ENCODE data around the gene TRAPPC4. TPM values are rescaled to one million over a fixed set of nuclear protein-coding genes. Genes with fewer than 3 reads are reported as not detected.
A peak's percentile ranks its signal among the peaks of the same experiment; 100 is the strongest.
"Not testable (repeated sequence)": the region's sequence is repeated elsewhere in the genome, so short reads cannot be mapped to it uniquely, and the experiment has no call there.

TRAPPC4 gene
- total RNA-seq, 1 donor from 2014 or later: 64.7 TPM

DNA sequence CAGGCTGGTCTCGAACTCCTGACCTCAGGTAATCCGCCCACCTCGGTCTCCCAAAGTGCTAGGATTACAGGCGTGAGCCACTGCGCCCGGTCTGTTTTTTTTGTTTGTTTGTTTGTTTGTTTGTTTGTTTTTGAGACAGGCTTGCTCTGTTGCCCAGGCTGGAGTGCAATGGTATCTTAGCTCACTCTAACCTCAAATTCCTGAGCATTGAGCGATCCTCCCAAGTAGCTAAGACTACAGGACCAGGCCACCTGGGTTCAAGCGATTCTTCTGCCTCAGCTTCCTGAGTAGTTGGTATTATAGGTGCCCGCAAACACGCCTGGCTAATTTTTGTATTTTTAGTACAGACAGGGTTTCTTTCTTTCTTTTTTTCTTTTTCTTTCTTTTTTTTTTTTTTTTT, 14.9 kb downstream of the TRAPPC4 start:
- not testable (repeated sequence) for DNase-seq (ENCODE audit: low read depth in 2 of 2)

DNA sequence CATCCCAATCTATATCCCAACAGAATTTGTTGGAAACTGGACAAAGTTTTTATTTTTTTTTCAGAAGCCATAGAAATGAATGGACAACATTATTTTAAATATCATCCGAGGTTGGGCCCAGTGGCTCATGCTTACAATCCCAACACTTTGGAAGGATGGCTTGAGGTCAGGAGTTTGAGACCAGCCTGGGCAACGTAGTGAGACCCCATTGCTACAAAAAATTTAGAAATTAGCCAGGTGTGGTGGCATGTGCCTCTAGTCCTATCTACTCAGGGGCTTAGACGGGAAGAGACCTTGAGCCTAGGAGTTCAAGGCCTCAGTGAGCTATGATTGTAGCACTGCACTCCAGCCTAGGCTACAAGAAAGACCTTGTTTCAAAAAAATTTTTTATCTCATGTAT, 16.2 kb downstream of the TRAPPC4 start:
- DNase-seq (ENCODE audit: low read depth in 2 of 2): no peak

DNA sequence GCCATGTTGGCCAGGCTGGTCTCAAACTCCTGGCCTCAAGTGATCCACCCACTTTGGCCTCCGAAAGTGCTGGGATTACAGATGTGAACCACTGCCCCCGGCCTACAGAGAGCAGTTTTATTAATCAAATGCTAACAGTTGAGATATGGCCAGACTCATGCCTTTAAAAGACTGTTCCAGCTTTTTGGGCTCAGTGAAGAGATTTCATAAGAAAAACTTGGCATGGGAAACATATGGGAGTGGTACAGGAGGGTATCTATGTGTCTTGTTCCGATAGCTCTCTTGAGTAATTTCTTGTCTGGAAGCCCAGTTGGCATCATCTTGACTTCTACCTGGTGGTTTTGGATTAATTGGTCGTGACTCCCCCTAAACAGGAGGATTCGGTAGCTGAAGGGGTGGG, 20.3 kb downstream of the TRAPPC4 start:
- no peak for DNase-seq (ENCODE audit: low read depth in 2 of 2)

DNA sequence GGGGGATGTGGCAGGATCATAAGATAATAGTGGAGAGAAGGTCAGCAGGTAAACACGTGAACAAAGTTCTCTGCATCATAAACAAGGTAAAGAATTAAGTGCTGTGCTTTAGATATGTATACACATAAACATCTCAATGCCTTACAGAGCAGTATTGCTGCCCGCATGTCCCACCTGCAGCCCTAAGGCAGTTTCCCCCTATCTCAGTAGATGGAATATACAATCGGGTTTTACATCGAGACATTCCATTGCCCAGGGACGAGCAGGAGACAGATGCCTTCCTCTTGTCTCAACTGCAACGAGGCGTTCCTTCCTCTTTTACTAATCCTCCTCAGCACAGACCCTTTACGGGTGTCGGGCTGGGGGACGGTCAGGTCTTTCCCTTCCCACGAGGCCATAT, 20.9 kb downstream of the TRAPPC4 start:
- DNase-seq (ENCODE audit: low read depth in 2 of 2): not testable (repeated sequence)

DNA sequence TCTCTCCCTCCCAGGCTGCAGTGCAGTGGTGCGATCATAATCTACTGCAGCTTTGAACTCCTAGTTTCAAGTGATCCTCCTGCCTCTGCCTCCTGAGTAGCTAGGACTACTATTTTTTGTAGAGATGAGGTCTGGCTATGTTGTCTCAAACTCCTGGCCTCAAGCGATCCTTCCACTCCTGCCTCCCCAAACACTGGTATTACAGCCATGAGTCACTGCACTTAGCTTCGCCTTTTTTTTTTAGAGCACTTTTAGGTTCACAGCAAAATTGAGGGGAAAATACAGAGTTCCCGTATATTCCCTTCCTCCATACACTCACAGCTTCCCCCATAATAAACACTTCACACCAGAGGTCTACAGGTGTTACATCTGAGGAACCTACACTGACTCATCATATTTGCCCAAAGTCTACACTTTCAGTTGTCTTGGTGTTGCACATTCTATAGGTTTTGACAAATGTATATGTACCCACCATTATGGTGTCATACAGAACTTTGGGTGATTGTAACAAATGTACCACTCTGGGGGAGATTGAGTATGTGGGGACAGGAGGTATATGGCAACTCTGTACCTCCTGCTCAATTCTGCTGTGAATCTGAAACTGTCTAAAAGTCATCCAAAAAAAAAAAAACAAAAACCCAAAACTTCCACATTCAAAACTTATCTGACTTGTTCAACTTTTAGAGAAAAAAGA, 23.4 kb downstream of the TRAPPC4 start:
- DNase-seq (ENCODE audit: low read depth in 2 of 2): no peak

DNA sequence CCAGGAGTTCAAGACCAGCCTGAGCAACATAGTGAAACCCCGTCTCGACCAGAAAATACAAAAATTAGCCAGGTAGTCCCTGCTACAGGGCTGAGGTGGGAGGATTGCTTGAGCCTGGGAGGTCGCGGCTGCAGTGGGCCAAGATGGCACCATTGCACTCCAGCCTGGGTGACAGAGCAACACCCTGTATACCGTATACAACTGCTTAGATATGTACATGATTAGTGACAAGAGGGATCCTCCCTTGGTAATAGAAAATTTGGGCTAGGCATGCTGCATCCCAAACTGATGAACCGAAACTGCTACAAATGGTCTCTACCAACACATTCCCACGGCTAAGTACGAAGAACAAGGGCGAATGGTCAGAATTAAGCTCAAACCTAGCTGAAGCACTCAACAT, 24.4 kb downstream of the TRAPPC4 start:
- DNase-seq (ENCODE audit: low read depth in 2 of 2): no peak

DNA sequence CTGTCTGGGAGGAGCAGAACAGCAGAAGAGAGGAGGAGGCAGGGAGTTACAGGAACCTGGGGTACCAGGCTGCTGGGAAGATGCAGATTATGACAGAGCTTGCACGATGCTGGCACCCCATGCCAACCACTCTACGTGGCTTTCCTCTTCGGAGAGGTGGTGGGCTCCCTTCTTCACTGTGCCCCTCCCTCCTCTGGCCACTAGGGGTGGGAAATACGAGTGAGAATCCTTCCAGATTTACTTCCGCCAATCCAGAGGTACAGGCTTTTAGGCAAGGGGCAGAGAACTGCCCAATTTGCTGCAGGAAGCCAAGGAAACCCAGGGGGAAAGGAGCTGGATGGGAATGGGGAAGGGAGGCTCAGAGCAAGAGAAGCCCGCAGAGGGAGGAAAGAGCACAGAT, 26.1 kb downstream of the TRAPPC4 start:
- DNase-seq (ENCODE audit: low read depth in 2 of 2): no peak

DNA sequence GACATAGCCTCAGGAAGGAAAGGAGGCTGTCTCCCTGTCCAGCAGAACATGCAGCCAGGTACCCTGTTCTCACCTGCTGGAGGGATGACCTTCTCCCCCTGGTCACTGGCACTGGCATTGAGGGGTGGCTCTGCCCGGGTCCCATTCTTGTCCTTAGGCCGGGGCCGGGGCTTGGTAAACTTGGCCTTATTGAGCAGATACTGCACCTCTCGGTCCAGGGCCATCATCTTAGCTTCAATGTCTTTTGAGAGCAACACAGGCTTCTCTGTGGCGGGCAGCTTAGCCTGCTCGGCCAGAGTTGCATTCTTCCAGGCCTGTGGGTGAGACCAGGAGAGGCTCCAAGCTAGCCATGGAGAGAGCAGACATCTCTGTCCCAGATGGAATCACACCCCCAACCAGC, 27.9 kb downstream of the TRAPPC4 start:
- DNase-seq (ENCODE audit: low read depth in 2 of 2): no peak

DNA sequence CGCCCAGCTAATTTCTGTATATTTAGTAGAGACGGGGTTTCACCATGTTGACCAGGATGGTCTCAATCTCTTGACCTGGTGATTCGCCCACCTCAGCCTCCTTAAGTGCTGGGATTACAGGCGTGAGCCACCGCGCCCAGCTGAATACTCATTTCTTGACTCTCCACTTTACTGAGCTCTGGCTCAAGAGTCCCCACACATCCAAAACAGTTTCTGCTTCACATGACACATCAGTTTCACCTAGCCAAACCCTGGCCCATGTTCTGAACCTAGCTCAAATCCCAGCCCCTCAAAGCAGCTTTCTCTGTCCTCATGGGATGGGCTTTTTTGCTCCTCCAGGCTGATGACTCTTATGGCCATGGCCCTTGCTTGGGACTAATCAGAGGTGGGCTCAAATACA, 28.6 kb downstream of the TRAPPC4 start:
- no peak for DNase-seq (ENCODE audit: low read depth in 2 of 2)

DNA sequence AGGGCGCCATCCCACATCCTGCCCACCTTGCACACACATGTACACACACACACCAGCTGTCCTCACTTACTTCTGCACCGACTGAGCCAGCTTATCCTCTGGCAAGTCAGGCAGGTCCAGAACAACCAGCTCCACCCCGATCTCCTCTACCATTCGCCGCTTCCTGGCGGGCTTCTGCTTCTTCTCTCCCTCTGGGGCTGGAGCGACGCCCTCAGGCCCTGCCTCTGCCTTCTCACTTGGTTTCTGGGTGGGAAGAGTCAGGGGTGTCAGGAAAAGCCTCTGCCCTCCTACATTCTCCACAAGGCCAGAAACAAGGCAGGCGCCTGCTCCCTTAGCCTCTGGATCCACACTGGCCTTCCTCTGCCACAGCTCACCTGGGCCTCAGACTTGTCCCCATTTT, 30.1 kb downstream of the TRAPPC4 start:
- DNase-seq (ENCODE audit: low read depth in 2 of 2): no peak

DNA sequence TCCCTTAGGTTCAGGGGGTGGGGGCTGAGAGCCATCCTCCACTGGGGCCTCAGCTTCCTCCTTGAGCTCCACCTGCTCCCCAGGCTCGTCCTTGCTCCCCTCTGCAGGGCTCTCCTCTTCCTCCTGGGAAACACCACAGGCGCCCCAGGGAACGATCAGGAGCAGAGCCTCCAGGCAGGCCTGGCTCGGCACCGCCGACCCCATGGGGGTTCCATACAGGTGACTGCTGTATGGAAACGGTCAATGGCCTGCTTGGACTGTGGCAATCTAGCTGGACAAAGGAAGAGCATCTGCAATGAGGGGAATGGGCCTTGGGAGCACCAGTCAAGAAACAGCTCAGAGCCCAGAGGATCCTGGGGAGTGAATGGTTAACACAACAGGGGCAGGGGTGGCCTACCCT, 30.5 kb downstream of the TRAPPC4 start:
- DNase-seq (ENCODE audit: low read depth in 2 of 2): no peak

DNA sequence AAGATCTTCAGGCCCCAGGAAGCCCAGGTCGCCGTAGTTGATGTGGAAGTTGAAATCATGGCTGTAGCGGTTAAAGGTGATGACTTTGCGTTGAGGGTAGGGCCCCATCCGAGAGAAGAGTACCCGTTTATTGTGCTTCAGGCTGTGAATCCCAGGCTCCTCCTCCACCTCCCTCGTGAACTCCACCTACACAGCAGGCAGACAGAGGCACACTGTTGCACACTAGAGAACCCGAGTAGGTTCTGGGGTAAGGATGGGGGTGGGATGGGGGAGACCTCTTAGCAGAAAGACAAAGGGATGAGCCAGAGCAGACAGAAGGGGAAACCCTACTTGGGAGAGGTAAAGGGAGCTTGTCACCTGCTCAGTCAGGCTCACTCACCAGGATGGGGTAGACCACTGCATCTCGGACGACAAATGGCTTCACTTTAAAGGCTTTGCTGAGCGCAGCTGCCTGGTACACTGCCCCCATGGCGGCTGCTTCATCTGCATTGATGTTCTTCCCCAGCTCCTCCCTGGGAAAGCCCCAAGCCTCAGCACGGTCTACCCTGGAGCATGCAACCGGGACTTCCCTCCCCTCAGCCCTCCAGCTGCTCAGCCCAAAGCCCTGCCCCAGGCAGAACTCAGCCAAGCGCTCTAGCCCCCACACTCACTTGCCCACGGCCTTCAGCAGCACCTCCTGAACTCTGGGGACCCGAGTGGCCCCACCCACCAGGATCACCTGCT, 33.0 kb downstream of the TRAPPC4 start:
- no peak for DNase-seq (ENCODE audit: low read depth in 2 of 2)

DNA sequence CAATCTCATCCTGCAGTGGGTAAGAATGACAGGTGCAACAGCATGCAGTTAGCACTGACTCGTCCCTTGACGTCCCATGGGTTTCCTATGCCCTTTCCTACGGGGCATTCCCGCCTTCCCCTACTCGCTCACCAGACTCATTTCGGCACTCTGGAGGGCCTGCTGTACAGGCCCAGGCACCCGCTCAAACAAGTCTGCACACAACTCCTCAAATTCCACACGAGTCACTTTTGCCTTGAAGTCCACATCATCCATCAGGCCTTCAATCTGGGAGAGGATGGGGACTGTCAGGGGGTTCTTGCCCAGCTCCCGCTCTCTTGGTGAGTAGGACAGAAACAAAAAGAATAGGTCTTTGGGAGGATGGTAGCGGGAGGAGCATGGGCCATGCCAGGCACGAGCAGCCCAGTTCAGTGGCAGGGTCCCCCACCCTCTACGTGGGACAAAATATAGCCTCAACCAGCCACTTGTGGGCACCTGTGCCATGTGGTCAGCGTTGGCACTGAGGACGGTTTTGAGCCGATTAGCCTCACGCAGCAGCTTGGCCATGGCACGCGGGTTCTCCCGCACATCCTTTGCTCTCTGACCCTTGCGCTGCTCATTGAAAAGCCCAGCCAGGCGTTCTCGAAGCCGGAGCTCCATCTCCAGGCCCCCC, 33.7 kb downstream of the TRAPPC4 start:
- DNase-seq (ENCODE audit: low read depth in 2 of 2): no peak

DNA sequence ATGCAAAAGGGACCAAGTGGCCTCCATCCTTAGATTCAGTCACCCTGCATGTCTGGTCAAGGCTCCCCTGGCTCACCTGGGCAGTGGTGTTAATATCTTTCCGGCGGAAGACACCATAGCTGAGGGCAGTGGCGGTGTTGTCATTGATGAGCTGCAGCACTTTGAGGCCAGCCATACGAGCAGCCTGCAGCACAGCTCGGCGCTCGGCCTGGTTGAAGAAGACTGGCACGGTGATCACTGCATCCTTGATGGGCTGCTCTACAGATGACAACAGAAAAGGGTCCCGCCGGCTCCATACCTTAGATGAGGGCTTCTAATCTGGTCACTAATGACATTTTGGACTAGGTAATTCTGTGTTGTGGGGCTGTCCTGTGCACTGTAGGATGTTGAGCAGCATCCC, 35.9 kb downstream of the TRAPPC4 start:
- DNase-seq (ENCODE audit: low read depth in 2 of 2): no peak

DNA sequence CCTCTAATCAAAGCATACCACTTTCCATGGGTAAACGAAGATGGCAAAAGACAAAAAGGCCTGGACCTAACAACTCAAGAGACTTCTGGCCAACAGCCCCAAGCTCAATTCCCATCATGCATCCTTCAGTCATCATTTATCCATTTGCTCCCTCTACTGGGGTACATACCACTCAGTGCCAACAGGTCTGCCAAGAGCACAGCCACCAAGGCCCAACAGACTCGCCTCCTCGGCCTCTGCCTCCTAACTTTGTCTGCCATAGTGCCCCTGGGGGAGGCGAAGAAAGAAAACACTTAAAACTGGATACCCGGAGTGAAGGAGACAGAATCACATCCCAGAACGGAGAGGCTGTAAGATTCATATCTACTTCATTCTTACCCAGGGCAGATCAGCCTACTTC, 37.3 kb downstream of the TRAPPC4 start:
- peak in 1 of 2 donors; percentile 54 for DNase-seq (ENCODE audit: low read depth in 2 of 2)

DNA sequence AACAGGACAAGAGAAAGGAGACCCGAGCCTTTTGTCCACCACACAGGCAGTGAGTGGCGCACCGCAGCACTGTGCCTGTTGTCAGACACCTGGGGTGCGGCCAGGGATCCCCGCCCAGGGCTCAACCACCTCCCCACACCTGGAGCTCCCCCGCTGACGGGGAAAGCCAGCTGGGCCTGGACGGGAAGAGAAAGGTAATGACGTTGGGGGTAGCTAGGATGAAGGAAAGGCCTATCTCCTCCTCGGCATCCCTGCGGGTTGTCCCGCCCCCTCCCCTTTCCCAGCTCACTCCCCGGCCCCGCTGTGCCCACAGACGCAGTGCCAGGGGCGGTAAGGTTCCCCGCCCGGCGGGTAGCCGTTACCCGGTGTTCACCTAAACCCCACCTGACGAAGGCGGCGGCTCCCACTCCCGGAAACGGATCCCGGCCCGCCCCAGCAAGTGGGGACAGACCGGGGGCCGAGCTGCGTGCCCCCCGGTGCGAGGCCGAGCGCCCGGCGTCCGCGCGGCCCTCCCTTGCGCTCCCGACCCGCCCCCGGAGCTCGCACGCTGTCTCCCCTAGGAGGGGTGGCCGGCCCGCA, 37.9 kb downstream of the TRAPPC4 start:
- DNase-seq (ENCODE audit: low read depth in 2 of 2): peak in 1 of 2 donors; percentile 47

DNA sequence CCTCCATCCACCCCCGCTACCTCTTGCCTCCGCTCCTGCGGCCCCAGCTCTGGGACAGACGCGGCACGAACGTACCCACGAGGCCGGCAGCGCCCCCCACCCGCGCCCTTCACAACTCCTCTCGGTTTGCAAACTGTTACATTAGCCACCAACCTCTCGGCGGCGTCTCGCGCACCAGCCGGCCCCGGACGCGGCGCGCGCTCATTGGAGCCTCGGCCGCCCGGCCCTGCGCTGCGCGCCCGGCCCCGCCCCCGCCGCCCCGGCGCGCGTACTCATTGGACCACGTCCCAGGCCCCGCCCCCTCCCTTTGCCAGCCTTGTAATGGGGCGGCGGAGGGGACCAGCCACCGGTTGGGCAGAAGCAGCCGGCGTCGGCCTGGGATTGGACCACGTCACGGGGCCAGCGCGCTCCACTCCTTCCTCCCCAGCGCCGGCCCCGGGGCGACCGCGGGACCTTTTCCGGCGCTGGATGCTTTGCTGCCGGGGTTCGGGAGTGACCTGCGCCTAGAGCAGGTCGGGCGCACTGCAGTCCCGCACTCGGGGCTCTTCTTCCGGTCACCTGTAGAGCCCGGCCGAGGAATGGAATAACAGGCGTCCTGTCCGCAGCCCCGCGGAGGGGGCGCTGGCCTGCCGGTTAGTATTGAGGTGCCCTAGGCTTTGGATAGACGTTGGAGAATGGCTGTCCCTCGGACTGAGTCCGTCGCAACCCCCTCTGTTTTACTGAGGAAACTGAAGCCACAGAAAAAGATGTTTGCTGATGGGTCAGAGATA, 38.6 kb downstream of the TRAPPC4 start, which contains the start of gene HYOU1:
Gene HYOU1, minus strand, starts transcription at position 206 of the 770 bp plus-strand sequence. CDS start 1,045 bp downstream, outside the sequence.
- peak; percentile 87 to 98 for DNase-seq (ENCODE audit: low read depth in 2 of 2)

DNA sequence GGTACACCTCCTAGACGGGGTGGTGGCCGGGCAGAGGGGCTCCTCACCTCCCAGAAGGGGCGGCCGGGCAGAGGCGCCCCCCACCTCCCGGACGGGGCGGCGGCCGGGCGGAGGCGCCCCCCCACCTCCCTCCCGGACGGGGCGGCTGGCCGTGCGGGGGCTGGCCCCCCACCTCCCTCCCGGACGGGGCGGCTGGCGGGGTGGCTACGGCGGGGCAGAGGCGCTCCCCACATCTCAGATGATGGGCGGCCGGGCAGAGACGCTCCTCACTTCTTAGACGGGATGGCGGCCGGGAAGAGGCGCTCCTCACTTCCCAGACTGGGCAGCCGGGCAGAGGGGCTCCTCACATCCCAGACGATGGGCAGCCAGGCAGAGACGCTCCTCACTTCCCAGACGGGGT, 40.6 kb downstream of the TRAPPC4 start:
- not testable (repeated sequence) for DNase-seq (ENCODE audit: low read depth in 2 of 2)

DNA sequence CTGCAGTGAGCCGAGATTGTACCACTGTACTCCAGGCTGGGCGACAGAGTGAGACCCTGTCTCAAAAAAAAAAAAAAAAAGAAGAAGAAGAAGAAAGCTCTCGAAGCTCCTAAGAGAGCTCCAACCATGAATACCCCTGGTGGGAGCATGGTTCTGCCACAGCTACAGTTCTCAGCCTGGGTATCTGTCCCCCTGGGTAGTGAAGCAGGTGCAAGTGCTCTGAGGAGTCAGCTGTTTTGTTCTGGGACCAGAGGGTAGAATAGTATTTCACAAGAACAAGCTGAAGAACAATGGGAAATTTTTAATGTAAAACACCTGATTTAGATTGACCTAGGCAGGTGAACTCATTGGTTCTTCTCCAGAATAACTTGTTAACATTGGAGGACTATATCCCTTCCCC, 42.7 kb downstream of the TRAPPC4 start:
- no peak for DNase-seq (ENCODE audit: low read depth in 2 of 2)

DNA sequence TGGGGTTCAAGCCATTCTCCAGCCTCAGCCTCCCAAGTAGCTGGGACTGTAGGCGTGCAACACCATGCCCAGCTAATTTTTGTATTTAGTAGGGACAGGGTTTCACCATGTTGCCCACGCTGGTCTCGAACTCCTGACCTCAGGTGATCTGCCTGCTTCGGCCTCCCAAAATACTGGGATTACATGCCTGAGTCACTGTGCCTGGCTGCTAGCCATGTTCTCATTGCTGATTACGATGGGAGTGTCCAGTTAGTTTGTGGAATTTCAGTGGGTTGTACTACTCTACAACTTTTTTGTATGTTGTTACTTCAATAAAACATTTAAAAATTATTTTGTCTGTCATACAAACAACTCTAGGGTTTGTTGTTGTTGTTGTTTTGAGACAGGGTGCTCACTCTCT, 44.2 kb downstream of the TRAPPC4 start:
- DNase-seq (ENCODE audit: low read depth in 2 of 2): no peak

DNA sequence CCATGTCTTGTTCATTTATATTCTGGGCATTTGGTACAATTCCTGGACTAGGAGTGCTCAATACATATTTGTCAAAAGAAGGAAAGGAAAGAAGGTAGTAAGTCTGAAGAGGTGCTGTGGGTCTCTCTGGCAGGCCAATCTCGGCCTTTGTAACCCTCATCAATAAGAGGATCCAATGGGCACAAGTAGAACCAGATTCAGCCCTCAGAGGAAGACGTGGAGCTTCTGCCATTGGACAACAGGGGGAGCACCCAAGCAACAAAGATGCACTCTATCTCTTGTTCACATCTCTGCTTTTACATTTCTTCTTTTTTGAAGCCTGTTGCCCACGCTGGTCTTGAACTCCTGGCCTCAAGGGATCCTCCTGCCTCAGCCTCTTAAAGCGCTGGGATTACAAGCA, 46.8 kb downstream of the TRAPPC4 start:
- DNase-seq (ENCODE audit: low read depth in 2 of 2): peak; percentile 25 to 60

All from dermis microvascular lymphatic vessel endothelial cell (primary cell).